ENCODE data around the gene SYTL4.

- TF ChIP-seq CTCF (IDR thresholded peaks at IDR 0.05) (no peak), POLR2A (IDR thresholded peaks at IDR 0.05) (no peak), EP300 (IDR thresholded peaks at IDR 0.05) (no peak)
Measured at GRCh38 chrX:100698551-100698950, 33.4 kb downstream of the SYTL4 start.
